HG02885 (cell line): ENCODE results near the gene SMAD3.

ENCODE experiments used
- ATAC-seq: cut with Tn5 transposase; IDR thresholded peaks from one replicate; pipeline ENCODE4 v1.9.1; 2021; ENCODE audit warnings: mild to moderate bottlenecking; ENCODE audit not compliant: unreplicated experiment, poor library complexity

Gene SMAD3

DNA sequence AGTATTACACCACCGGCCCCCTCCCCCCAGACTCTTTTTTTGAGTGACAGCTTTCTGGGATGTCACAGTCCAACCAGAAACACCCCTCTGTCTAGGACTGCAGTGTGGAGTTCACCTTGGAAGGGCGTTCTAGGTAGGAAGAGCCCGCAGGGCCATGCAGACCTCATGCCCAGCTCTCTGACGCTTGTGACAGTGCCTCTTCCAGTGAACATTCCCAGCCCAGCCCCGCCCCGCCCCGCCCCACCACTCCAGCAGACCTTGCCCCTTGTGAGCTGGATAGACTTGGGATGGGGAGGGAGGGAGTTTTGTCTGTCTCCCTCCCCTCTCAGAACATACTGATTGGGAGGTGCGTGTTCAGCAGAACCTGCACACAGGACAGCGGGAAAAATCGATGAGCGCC is 125.4 kb downstream of the SMAD3 start:
- ATAC-seq, result no peak

- ATAC-seq, result no peak
These were observed 126.9 kb downstream of the SMAD3 start for GRCh38 chr15:67192185-67192820.

- no peak for ATAC-seq
These were observed 128.0 kb downstream of the SMAD3 start for GRCh38 chr15:67193223-67193990.

- no peak for ATAC-seq
These were observed 129.0 kb downstream of the SMAD3 start for GRCh38 chr15:67194171-67195114.

DNA sequence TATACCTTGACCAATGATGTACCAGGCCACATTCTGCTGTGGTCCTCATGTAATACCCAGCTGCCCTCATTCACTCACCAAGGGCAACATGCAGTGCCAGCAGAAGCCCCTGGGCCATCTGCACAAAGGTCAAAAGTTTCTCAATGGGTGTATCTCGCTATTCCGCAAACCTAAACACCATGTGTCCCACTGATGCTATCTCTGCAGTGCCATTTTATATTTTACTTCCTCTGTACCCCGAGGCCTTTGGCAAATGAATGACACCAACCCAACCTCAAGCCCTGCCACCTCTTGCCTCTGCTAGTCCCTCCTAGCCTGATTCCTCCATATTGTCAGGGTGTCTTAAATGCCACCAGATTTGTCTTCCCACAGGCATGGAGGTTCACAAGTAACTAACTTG is 129.9 kb downstream of the SMAD3 start:
- ATAC-seq, result no peak

DNA sequence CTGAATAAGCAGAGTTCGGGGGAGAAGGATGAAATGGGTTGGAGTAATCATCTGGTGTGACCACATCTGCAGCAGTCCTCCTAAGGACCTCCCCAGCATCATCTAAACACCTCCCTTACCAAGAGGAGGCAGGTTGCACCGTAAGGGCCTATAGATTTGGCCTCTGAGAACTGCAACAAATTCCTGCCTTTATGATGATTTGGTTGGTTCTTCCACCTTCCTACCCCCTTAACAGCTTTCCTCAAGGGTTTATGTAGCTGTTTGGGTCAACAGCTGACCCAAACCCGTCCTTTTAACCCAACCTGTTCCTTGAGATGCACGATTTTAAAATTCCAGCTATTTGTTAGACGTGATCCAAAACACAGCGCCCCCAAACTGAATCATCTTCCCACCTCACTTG is 130.8 kb downstream of the SMAD3 start:
- no peak for ATAC-seq

DNA sequence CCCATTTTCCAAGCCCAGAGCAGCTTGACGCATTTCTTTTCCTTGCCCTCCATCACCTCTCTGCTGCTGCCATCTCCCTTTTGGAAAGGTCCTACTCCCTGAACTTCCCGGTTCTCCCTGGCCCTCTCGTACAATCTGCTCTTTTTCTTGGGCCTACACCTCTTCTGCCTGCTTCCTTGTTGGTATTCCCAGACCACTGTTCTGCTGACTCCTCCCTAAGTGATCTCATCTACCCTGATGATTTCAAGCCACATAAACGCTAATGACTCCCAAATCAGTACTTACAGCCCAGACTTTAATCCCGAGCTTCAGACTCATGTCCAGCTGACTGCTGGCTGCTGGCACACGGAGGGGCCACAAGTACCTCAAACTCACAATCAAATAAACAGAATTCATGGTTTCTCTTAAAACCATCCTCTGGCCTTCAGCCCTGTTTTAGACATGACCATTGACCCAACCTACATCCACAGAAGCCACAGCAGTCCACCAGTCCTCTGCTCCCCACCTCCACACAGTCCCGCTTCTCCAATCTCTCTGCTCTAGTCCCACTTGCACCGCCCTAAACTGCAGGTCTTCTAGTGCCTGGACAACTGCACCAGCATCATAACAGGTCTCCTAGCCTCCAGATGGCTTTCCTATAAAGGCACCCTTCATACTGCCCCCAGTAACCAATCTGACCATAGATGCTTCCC is 131.4 kb downstream of the SMAD3 start:
- no peak for ATAC-seq

DNA sequence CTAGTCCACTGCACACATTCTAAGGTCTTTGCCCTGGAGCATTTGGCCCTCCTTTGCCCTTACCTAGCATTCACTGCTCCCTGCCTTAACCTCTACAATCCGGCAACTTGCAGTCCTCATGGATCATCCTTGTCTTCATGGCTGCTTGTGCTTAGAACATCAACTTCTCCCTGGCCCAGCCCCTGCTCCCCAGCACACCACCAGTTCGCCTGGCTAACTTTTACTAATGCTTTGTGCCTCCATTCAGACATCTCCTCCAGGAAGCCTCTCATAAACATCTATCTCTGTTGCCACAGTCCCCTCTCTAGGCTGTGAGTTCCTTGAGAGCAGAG is 131.9 kb downstream of the SMAD3 start:
- ATAC-seq, result no peak

DNA sequence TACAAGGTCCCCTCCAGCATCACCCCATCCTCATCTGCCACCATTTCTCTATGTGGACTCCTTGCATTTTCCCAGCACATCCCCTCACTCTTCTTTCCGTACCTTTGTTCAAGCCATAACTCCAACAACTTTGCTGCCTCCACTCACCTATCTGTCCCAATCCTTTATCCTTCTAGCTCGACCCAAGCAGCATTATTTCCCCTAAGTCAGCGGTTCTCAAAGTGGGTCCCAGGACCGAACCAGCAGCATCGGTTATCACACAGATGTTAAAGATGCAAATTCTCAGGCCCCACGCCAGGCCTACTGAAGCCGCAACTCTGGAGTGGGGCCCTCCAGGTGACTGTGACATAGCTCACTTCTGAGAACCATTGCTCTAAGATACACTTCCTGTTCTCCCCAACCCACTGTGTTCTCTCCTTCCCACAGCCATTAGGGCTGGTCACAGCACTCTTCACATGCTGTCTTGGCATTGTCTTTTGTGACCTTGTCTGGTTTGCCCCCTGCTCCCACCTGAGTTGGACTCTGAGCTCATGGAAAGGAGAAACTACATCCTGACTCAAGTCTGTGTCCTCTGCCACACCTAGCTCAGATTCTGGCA is 132.9 kb downstream of the SMAD3 start:
- ATAC-seq, result peak; percentile 82

DNA sequence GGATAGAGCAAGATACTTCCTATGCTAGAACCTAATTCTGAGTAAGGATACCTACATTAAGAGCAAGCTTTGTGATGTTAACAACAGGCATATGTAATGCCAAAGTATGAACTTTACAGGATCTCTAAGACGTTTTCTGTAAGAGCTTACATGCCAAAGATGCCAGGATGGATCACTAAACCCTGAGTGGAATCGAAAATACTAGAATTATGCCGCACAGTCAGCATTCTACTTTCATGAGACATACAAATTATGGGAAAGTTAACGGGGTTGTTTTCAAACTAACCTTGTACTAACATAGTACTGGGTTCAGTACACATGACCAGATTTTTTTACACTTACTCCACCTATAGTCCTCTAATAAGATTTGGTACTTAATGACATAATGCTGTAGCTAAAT is 134.0 kb downstream of the SMAD3 start:
- no peak for ATAC-seq

- ATAC-seq, result no peak
These were observed 134.7 kb downstream of the SMAD3 start for GRCh38 chr15:67199881-67200763.

DNA sequence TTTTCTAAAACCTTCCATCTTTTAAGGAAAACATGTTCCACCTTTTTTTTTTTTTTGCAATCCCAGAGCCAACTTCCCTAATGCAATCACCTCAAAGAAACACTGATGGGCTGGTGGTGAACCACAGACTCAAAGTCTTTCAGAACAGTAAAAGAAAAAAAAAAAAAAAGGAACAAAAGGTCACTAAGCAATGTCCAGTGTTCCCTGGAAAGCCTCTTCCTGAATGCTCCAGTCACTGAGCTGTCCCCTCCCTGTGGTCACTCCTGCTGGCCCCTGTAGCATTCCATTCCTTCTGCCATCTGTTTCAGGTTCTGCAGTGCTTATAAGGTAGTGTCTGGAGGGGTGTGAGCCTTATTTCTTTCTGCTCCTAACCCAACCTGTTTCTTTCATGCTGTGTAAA is 135.7 kb downstream of the SMAD3 start:
- ATAC-seq, result no peak

DNA sequence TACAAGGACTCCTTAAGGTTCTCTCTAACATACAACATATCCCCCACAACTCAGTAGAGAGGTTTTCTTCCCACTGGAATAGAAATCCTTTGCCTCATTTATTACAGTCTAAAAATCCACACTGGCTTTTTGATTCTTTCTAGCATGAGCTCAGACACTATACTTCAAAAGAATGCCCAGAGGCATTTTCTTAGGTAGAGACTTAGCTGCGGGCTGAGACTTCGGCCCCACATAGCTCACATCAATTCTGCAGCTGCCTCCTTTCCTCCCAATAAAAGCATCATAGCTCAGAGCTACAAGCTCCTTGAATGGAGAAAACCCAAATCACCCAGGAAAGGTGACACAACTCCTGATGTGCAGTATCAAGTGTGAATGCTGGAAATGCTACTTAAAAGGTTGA is 136.7 kb downstream of the SMAD3 start:
- no peak for ATAC-seq

- no peak for ATAC-seq
These were observed 137.6 kb downstream of the SMAD3 start for GRCh38 chr15:67202991-67203390.

DNA sequence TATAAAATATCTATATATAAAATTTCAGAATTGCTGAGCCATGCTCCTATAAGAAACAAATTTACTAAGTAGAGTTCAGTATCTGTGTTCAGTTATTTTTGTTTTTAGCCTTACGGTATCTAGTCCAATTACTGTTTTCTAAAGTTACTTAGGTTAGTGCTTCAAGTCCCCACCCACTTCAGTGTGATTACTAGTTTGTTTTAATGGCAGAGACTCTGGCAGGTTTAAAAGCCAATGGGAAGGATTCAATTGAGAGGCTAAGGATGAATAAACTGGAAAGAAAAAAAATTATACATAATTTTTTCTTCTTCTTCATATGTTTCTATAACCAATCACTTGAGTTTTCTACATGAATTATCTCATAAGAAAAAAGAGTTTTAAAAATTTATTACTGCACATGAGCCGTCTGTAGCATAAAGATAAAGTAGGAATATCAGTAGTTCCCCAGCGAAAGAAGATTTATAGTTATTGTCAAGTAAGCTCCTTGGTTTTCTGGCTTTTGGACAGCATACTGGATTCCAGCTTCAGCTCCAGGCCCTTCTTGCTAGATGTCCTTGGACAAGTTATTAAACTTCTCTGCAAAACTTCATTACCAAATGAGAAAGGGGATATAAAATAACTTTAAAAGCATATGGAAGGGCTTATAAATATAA is 142.3 kb downstream of the SMAD3 start:
- ATAC-seq, result no peak

GRCh38 chr15:67208396-67208795 is 143.0 kb downstream of the SMAD3 start:
- ATAC-seq, result no peak

- no peak for ATAC-seq
These were observed 145.3 kb downstream of the SMAD3 start for GRCh38 chr15:67210555-67211168.

DNA sequence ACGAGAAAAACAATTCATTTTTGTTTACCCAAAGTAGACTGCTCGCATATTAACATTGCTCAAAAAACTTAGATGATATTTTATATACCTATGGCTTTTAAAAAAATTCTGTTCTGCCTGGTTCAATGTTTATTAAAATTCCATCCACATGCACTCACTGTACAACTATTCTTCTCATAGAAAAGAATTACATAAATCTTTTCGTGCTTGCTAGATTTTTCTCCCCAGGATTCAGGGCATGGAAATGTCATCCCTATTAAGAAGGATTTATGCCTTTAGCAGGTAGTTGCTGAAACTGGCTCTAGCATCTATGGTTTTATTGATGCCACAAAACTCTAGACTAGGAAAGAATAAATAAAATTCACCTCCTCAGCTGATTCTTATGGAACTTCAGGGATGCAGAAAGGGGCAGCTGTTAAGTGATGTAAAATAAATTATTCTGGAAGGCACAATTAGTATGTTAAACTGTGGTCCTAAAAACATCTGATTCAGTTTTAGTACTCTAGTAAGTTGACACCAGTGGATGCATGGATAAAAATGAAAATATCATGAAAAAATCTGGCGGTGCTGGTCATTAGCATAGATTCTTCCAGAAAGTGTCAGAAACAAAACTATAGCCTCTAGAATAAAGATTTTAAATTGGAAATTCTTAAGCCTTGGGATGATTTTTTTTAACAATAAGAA is 147.4 kb downstream of the SMAD3 start:
- no peak for ATAC-seq
